ENCODE measurements around the gene RGS1. TPM values are rescaled to one million over a fixed set of nuclear protein-coding genes. Genes with fewer than 3 reads are reported as not detected.

Gene RGS1
- total and polyA plus RNA-seq, 8 donors: 1.8 to 39.3 (median 17.6) TPM

- H3K27ac ChIP-seq: no peak overlapping the region
- no peaks in the 10 kb centered on the region for H3K4me1 ChIP-seq
- peaks cover 0 to 11% (median 4%) of the 10 kb centered on the region in 4 donors for H3K9me3 ChIP-seq
- H3K4me3 ChIP-seq: no peak overlapping the region
- 83 to 94% (median 90%) methylated on average over 3 of the region's 3 CpGs for WGBS, 5 donors
- DNase-seq: no peak
- H3K36me3 ChIP-seq: no peaks in the 10 kb centered on the region
- H3K27me3 ChIP-seq: no peaks in the 10 kb centered on the region
- TF ChIP-seq POLR2AphosphoS5 (IDR thresholded peaks at IDR 0.05) (no peak), POLR2A (IDR thresholded peaks at IDR 0.05) (no peak), CTCF (IDR thresholded peaks at IDR 0.05) (no peak), EP300 (IDR thresholded peaks at IDR 0.05) (no peak)
- intact Hi-C loops (cut with DNase I; ENCODE audit: low total_unique reads): no loop called here
Measured at GRCh38 chr1:192566657-192567056, 8.9 kb upstream of the RGS1 start.

- H3K27ac ChIP-seq: no peak overlapping the region
- no peak overlapping the region for H3K4me3 ChIP-seq
- TF ChIP-seq POLR2AphosphoS5 (IDR thresholded peaks at IDR 0.05): no peak
- TF ChIP-seq CTCF (IDR thresholded peaks at IDR 0.05): no peak
- no peak for TF ChIP-seq POLR2A (IDR thresholded peaks at IDR 0.05)
- no peak for TF ChIP-seq EP300 (IDR thresholded peaks at IDR 0.05)
- no peaks in the 10 kb centered on the region for H3K4me1 ChIP-seq
- intact Hi-C loops (cut with DNase I; ENCODE audit: low total_unique reads): no loop called here
- H3K9me3 ChIP-seq: peaks cover 0 to 11% (median 4%) of the 10 kb centered on the region in 4 donors
- no peaks in the 10 kb centered on the region for H3K27me3 ChIP-seq
- no peaks in the 10 kb centered on the region for H3K36me3 ChIP-seq
- DNase-seq: no peak
- WGBS, 5 donors: 86 to 100% (median 96%) methylated on average over 1 of the region's 1 CpG
Measured at GRCh38 chr1:192568063-192568462, 7.5 kb upstream of the RGS1 start.

DNA sequence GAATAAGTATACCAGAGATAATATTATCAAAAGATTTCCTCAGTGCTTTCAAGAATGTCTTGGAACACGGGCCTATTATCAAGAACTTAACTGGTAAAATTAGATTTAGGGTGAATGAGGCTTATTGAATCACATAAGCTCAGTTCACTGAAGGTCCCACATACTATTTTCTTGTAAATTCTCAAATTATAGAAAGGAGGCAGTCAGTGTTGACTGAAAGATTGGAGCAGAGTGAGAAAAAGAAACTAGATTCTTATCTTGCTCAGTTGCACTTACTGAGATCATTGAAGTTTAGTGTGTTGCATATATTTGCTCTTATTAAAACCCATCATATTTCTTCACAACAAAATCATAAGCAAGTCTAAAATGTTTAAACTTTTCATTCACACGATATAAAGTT, 3.9 kb upstream of the RGS1 start:
- Histone ChIP-seq H3K4me3 (no peak overlapping the region), H3K36me3 (no peaks in the 10 kb centered on the region), H3K9me3 (peaks cover 0 to 11% (median 4%) of the 10 kb centered on the region in 4 donors), H3K27me3 (no peaks in the 10 kb centered on the region), H3K27ac (no peak overlapping the region), H3K4me1 (peaks cover 0 to 16% (median 13%) of the 10 kb centered on the region in 4 donors)
- DNase-seq: no peak
- intact Hi-C loops (cut with DNase I; ENCODE audit: low total_unique reads): no loop called here
- 69 to 81% (median 71%) methylated on average over 2 of the region's 2 CpGs for WGBS, 5 donors
- no peak for TF ChIP-seq POLR2A (IDR thresholded peaks at IDR 0.05)
- TF ChIP-seq EP300 (IDR thresholded peaks at IDR 0.05): no peak
- TF ChIP-seq POLR2AphosphoS5 (IDR thresholded peaks at IDR 0.05): no peak
- TF ChIP-seq CTCF (IDR thresholded peaks at IDR 0.05): no peak

DNA sequence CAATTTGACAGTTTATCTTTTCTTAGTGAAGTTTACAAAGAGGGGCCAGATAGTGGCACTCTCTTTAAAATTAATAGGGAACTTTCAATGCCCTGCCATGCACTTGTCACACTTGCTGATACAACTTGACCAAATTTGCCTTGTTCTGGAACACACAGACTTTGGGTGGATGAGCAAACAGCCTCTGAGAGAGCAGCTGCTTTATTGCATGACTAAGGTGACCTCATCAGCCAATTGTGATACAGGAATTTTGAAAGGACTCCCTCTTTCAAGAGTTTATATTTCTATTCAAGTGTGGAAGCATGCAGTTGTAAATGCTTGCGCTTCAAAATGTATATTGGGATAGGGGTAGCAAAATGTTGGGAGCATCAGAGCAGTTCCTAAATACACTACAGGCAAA, 2.1 kb upstream of the RGS1 start:
- DNase-seq: peak in 1 of 2 donors; percentile 19
- intact Hi-C loops (cut with DNase I; ENCODE audit: low total_unique reads): no loop called here
- H3K4me1 ChIP-seq: peaks cover 0 to 21% (median 14%) of the 10 kb centered on the region in 4 donors
- no peaks in the 10 kb centered on the region for H3K27me3 ChIP-seq
- peaks cover 0 to 11% (median 4%) of the 10 kb centered on the region in 4 donors for H3K9me3 ChIP-seq
- H3K36me3 ChIP-seq: no peaks in the 10 kb centered on the region
- peak overlapping the region in 2 of 5 donors; percentile 4 to 20 for H3K27ac ChIP-seq
- 70 to 100% (median 95%) methylated on average over 1 of the region's 1 CpG for WGBS, 5 donors
- H3K4me3 ChIP-seq: no peak overlapping the region
- TF ChIP-seq POLR2A (IDR thresholded peaks at IDR 0.05) (no peak), EP300 (IDR thresholded peaks at IDR 0.05) (no peak), CTCF (IDR thresholded peaks at IDR 0.05) (no peak)
